GM23338 (cell line): ENCODE data around the gene GALNT7.

Experiments used
- CREB1 ChIP-seq: fragments of 250-450 bp; sonication (Bioruptor Pico); IDR thresholded peaks from 2 replicates; pipeline ENCODE4 v1.5.0; 2020; ENCODE audit warnings: low read depth, mild to moderate bottlenecking, moderate library complexity
- ETS1 ChIP-seq: IDR thresholded peaks from 2 replicates; pipeline ENCODE4 v1.6.1; 2016; ENCODE audit warnings: antibody characterized with exemption
- EZH2 ChIP-seq: fragments of 200-600 bp; sonication (generic); IDR thresholded peaks from one replicate; pipeline ENCODE4 v1.8.0; 2017; ENCODE audit warnings: antibody characterized with exemption, mild to moderate bottlenecking, low read depth; ENCODE audit not compliant: unreplicated experiment
- EZH2phosphoT487 ChIP-seq: fragments of 200-600 bp; sonication (generic); IDR thresholded peaks from one replicate; pipeline ENCODE4 v1.8.1; 2018; ENCODE audit warnings: antibody characterized with exemption; ENCODE audit not compliant: unreplicated experiment
- JUNB ChIP-seq: IDR thresholded peaks from one replicate; pipeline ENCODE4 v1.6.1; 2016; ENCODE audit warnings: antibody characterized with exemption; ENCODE audit not compliant: unreplicated experiment
- NANOG ChIP-seq: IDR thresholded peaks from 2 replicates; pipeline ENCODE4 v1.6.1; 2016; ENCODE audit warnings: antibody characterized with exemption, borderline replicate concordance
- POLR2AphosphoS5 ChIP-seq: IDR thresholded peaks from 2 replicates; pipeline ENCODE4 v1.6.1; 2016; ENCODE audit warnings: antibody characterized with exemption, low read depth
- STAT1 ChIP-seq: IDR thresholded peaks from one replicate; pipeline ENCODE4 v1.6.1; 2016; ENCODE audit warnings: antibody characterized with exemption; ENCODE audit not compliant: unreplicated experiment
- ZNF114 ChIP-seq: fragments of 250-450 bp; sonication (Bioruptor Pico); IDR thresholded peaks from 2 replicates; pipeline ENCODE4 v1.5.0; 2020; ENCODE audit warnings: mild to moderate bottlenecking, moderate library complexity
- ZNF331 ChIP-seq: fragments of 250-450 bp; sonication (Bioruptor Pico); IDR thresholded peaks from 2 replicates; pipeline ENCODE4 v1.5.0; 2020; ENCODE audit warnings: low read depth, mild to moderate bottlenecking, moderate library complexity
- ZNF462 ChIP-seq: fragments of 250-450 bp; sonication (Bioruptor Pico); IDR thresholded peaks from 2 replicates; pipeline ENCODE4 v1.5.0; 2020; ENCODE audit warnings: mild to moderate bottlenecking, moderate library complexity
- TF ChIP-seq, protein P1 (sequence below), 2 experiments: fragments of 200-600 bp in 1 of 2; sonication (generic) in 1 of 2; conservative IDR thresholded peaks; 2 replicates each; pipeline versions ENCODE4 v1.5.1 to v1.6.1; 2016 to 2017; ENCODE audit warnings: antibody characterized with exemption in 2 of 2, low read depth in 2 of 2, mild to moderate bottlenecking in 2 of 2, moderate library complexity in 1 of 2
- TF ChIP-seq, protein P2 (sequence below): IDR thresholded peaks from one replicate; pipeline ENCODE4 v1.6.1; 2018; ENCODE audit warnings: antibody characterized with exemption; ENCODE audit not compliant: unreplicated experiment

- TF ChIP-seq, protein P1, sequence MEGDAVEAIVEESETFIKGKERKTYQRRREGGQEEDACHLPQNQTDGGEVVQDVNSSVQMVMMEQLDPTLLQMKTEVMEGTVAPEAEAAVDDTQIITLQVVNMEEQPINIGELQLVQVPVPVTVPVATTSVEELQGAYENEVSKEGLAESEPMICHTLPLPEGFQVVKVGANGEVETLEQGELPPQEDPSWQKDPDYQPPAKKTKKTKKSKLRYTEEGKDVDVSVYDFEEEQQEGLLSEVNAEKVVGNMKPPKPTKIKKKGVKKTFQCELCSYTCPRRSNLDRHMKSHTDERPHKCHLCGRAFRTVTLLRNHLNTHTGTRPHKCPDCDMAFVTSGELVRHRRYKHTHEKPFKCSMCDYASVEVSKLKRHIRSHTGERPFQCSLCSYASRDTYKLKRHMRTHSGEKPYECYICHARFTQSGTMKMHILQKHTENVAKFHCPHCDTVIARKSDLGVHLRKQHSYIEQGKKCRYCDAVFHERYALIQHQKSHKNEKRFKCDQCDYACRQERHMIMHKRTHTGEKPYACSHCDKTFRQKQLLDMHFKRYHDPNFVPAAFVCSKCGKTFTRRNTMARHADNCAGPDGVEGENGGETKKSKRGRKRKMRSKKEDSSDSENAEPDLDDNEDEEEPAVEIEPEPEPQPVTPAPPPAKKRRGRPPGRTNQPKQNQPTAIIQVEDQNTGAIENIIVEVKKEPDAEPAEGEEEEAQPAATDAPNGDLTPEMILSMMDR (conservative IDR thresholded peaks at IDR 0.05; ENCODE audit: low read depth in 2 of 2) = peak in 1 of 2 experiments; percentile 40; a peak in 2 of 4 replicates
- no peak for TF ChIP-seq NANOG
- no peak for TF ChIP-seq EZH2
- no peak for TF ChIP-seq JUNB
- TF ChIP-seq CREB1 (CRISPR knock-in tag) = no peak
- no peak for TF ChIP-seq POLR2AphosphoS5
- TF ChIP-seq EZH2phosphoT487 = no peak
- TF ChIP-seq ZNF331 (CRISPR knock-in tag) = no peak
- TF ChIP-seq STAT1 = no peak
- TF ChIP-seq, protein P2, sequence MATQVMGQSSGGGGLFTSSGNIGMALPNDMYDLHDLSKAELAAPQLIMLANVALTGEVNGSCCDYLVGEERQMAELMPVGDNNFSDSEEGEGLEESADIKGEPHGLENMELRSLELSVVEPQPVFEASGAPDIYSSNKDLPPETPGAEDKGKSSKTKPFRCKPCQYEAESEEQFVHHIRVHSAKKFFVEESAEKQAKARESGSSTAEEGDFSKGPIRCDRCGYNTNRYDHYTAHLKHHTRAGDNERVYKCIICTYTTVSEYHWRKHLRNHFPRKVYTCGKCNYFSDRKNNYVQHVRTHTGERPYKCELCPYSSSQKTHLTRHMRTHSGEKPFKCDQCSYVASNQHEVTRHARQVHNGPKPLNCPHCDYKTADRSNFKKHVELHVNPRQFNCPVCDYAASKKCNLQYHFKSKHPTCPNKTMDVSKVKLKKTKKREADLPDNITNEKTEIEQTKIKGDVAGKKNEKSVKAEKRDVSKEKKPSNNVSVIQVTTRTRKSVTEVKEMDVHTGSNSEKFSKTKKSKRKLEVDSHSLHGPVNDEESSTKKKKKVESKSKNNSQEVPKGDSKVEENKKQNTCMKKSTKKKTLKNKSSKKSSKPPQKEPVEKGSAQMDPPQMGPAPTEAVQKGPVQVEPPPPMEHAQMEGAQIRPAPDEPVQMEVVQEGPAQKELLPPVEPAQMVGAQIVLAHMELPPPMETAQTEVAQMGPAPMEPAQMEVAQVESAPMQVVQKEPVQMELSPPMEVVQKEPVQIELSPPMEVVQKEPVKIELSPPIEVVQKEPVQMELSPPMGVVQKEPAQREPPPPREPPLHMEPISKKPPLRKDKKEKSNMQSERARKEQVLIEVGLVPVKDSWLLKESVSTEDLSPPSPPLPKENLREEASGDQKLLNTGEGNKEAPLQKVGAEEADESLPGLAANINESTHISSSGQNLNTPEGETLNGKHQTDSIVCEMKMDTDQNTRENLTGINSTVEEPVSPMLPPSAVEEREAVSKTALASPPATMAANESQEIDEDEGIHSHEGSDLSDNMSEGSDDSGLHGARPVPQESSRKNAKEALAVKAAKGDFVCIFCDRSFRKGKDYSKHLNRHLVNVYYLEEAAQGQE = no peak
- no peak for TF ChIP-seq ETS1
- no peak for TF ChIP-seq ZNF462 (CRISPR knock-in tag)
- TF ChIP-seq ZNF114 (CRISPR knock-in tag) = no peak
These were observed 90.7 kb downstream of the GALNT7 start for GRCh38 chr4:173259310-173259709.
